HepG2 (cell line): Measurements from ENCODE around the gene TEAD3. TPM values are rescaled to one million over a fixed set of nuclear protein-coding genes. Genes with fewer than 3 reads are reported as not detected.

ENCODE experiments used
- HINFP ChIP-seq: sonication (generic); formaldehyde crosslinking; IDR thresholded peaks from 2 replicates; pipeline ENCODE4 v1.4.0; 2020; ENCODE audit warnings: low read depth, mild to moderate bottlenecking, missing genetic modification reagents
- MTA1 ChIP-seq: sonication (generic); formaldehyde crosslinking; IDR thresholded peaks from 2 replicates; pipeline ENCODE4 v1.4.0; 2020; ENCODE audit warnings: missing genetic modification reagents, mild to moderate bottlenecking, borderline replicate concordance
- RFXANK ChIP-seq: IDR thresholded peaks from 2 replicates; pipeline ENCODE4 v1.6.1; 2016
- ZNF382 ChIP-seq: sonication (generic); formaldehyde crosslinking; IDR thresholded peaks from 2 replicates; pipeline ENCODE4 v1.5.0; 2020; ENCODE audit warnings: missing genetic modification reagents, mild to moderate bottlenecking, borderline replicate concordance
- polyA plus RNA-seq, 8 experiments: library from polyadenylated mRNA; depleted of rRNA in 3 of 8; stranded (reverse) in 7 of 8; unstranded in 1 of 8; fragments of >200 nt; fragmentation: Illumina TruSeq in 4 of 8; extraction: Trizol in 4 of 8; gene quantifications; 2 replicates each; pipeline versions ENCODE4 v1.2.1 to v1.2.3, GENCODE V29; 2011 to 2016; ENCODE audit warnings: low read depth in 4 of 8, missing spikeins in 1 of 8, mixed read lengths in 1 of 8; ENCODE audit not compliant: insufficient read depth in 1 of 8
- total RNA-seq, 5 experiments: library from RNA; depleted of rRNA; stranded (reverse); fragments of >200 nt; fragmentation: Illumina TruSeq; extraction: Trizol; gene quantifications; 2 replicates each; pipeline ENCODE4 v1.2.3, GENCODE V29; 2016; ENCODE audit warnings: low read depth in 1 of 5
- TF ChIP-seq, protein P1 (sequence below): sonication (generic); formaldehyde crosslinking; IDR thresholded peaks from 2 replicates; pipeline ENCODE4 v1.4.0; 2020; ENCODE audit warnings: missing genetic modification reagents
- TF ChIP-seq, protein P2 (sequence below): sonication (generic); formaldehyde crosslinking; IDR thresholded peaks from 2 replicates; pipeline ENCODE4 v1.8.1; 2022; ENCODE audit warnings: low read depth, mild to moderate bottlenecking, missing genetic modification reagents
- TF ChIP-seq, protein P3 (sequence below): sonication (generic); formaldehyde crosslinking; IDR thresholded peaks from 2 replicates; pipeline ENCODE4 v1.4.0; 2020; ENCODE audit warnings: missing genetic modification reagents

TEAD3 gene
- total and polyA plus RNA-seq, 2 of the 13 experiments (the other 11 are each of a cell fraction or from before 2014, with no cell fraction given), result 15.1 to 16.5 TPM

DNA sequence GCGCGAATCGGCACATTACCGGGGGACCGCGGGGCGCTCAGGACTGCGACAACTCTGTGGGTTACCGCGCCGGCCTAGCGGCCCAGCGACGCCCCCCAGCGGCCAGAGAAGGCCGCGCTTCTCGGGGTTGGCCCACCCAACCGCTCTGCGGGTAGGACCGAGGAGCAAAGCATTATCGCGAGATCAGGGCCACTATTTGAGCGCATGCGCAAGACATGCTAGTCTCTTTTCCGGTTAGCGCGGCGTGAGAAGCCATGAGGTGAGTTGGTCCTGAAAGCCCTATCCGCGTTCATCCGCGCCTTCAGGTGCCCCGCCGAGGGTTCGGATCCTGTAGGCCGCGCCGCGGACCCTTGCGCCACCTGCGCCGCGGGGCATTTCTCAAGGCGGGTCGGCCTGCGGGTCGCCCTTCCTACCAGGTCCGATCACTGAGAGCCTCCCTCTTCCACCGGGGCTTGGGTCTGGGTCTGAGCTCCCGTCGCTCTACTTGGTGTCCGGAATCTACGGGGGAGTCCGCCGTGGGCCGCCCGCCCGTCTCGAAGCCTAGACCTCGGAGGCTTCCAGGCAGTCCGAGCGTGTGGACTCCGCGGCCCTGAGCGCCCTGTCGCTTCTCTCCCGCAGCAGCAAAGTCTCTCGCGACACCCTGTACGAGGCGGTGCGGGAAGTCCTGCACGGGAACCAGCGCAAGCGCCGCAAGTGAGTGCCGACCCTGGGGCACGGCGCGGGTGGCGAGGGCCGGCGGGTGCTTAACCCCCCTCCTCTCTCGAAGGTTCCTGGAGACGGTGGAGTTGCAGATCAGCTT, 28.5 kb downstream of the TEAD3 start, which contains the start of gene RPL10A (continued):
- peak; percentile 59; the same call in 1 of the 2 replicates for TF ChIP-seq HINFP (CRISPR knock-in tag)
- TF ChIP-seq MTA1 (CRISPR knock-in tag), result peak; percentile 79; the same call in 1 of the 2 replicates
- TF ChIP-seq, protein P1, sequence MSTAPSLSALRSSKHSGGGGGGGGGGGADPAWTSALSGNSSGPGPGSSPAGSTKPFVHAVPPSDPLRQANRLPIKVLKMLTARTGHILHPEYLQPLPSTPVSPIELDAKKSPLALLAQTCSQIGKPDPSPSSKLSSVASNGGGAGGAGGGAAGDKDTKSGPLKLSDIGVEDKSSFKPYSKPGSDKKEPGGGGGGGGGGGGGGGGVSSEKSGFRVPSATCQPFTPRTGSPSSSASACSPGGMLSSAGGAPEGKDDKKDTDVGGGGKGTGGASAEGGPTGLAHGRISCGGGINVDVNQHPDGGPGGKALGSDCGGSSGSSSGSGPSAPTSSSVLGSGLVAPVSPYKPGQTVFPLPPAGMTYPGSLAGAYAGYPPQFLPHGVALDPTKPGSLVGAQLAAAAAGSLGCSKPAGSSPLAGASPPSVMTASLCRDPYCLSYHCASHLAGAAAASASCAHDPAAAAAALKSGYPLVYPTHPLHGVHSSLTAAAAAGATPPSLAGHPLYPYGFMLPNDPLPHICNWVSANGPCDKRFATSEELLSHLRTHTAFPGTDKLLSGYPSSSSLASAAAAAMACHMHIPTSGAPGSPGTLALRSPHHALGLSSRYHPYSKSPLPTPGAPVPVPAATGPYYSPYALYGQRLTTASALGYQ (CRISPR knock-in tag), result peak; percentile 79
- TF ChIP-seq, protein P2, sequence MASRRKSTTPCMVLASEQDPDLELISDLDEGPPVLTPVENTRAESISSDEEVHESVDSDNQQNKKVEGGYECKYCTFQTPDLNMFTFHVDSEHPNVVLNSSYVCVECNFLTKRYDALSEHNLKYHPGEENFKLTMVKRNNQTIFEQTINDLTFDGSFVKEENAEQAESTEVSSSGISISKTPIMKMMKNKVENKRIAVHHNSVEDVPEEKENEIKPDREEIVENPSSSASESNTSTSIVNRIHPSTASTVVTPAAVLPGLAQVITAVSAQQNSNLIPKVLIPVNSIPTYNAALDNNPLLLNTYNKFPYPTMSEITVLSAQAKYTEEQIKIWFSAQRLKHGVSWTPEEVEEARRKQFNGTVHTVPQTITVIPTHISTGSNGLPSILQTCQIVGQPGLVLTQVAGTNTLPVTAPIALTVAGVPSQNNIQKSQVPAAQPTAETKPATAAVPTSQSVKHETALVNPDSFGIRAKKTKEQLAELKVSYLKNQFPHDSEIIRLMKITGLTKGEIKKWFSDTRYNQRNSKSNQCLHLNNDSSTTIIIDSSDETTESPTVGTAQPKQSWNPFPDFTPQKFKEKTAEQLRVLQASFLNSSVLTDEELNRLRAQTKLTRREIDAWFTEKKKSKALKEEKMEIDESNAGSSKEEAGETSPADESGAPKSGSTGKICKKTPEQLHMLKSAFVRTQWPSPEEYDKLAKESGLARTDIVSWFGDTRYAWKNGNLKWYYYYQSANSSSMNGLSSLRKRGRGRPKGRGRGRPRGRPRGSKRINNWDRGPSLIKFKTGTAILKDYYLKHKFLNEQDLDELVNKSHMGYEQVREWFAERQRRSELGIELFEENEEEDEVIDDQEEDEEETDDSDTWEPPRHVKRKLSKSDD (CRISPR knock-in tag), result peak; percentile 91
- TF ChIP-seq ZNF382 (CRISPR knock-in tag), result no peak
- peak; percentile 87 for TF ChIP-seq RFXANK
- TF ChIP-seq, protein P3, sequence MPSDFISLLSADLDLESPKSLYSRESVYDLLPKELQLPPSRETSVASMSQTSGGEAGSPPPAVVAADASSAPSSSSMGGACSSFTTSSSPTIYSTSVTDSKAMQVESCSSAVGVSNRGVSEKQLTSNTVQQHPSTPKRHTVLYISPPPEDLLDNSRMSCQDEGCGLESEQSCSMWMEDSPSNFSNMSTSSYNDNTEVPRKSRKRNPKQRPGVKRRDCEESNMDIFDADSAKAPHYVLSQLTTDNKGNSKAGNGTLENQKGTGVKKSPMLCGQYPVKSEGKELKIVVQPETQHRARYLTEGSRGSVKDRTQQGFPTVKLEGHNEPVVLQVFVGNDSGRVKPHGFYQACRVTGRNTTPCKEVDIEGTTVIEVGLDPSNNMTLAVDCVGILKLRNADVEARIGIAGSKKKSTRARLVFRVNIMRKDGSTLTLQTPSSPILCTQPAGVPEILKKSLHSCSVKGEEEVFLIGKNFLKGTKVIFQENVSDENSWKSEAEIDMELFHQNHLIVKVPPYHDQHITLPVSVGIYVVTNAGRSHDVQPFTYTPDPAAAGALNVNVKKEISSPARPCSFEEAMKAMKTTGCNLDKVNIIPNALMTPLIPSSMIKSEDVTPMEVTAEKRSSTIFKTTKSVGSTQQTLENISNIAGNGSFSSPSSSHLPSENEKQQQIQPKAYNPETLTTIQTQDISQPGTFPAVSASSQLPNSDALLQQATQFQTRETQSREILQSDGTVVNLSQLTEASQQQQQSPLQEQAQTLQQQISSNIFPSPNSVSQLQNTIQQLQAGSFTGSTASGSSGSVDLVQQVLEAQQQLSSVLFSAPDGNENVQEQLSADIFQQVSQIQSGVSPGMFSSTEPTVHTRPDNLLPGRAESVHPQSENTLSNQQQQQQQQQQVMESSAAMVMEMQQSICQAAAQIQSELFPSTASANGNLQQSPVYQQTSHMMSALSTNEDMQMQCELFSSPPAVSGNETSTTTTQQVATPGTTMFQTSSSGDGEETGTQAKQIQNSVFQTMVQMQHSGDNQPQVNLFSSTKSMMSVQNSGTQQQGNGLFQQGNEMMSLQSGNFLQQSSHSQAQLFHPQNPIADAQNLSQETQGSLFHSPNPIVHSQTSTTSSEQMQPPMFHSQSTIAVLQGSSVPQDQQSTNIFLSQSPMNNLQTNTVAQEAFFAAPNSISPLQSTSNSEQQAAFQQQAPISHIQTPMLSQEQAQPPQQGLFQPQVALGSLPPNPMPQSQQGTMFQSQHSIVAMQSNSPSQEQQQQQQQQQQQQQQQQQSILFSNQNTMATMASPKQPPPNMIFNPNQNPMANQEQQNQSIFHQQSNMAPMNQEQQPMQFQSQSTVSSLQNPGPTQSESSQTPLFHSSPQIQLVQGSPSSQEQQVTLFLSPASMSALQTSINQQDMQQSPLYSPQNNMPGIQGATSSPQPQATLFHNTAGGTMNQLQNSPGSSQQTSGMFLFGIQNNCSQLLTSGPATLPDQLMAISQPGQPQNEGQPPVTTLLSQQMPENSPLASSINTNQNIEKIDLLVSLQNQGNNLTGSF (CRISPR knock-in tag), result peak; percentile 78; the same call in 1 of the 2 replicates
